HG02970 (cell line): ENCODE results near the gene PCNX1.

ENCODE experiments used
- ATAC-seq: cut with Tn5 transposase; IDR thresholded peaks from one replicate; pipeline ENCODE4 v1.9.1; 2021; ENCODE audit warnings: mild to moderate bottlenecking, moderate library complexity, moderate number of reproducible peaks; ENCODE audit not compliant: unreplicated experiment, low FRiP score

The PCNX1 gene

GRCh38 chr14:70954068-70954467, 46.8 kb downstream of the PCNX1 start:
- ATAC-seq: no peak

- no peak for ATAC-seq
Observed at GRCh38 chr14:70955543-70956480, 48.6 kb downstream of the PCNX1 start.

GRCh38 chr14:70956511-70956910, 49.3 kb downstream of the PCNX1 start:
- no peak for ATAC-seq

- no peak for ATAC-seq
Observed at GRCh38 chr14:70957710-70958109, 50.5 kb downstream of the PCNX1 start.

GRCh38 chr14:70962935-70963334, 55.7 kb downstream of the PCNX1 start:
- ATAC-seq: no peak

GRCh38 chr14:70964492-70964891, 57.2 kb downstream of the PCNX1 start:
- ATAC-seq: no peak

- no peak for ATAC-seq
Observed at GRCh38 chr14:70971560-70971959, 64.3 kb downstream of the PCNX1 start.

- no peak for ATAC-seq
Observed at GRCh38 chr14:70972107-70972976, 65.1 kb downstream of the PCNX1 start.

GRCh38 chr14:70976591-70976990, 69.3 kb downstream of the PCNX1 start:
- no peak for ATAC-seq

GRCh38 chr14:70981000-70981952, 74.0 kb downstream of the PCNX1 start:
- no peak for ATAC-seq

GRCh38 chr14:70982200-70982599, 74.9 kb downstream of the PCNX1 start:
- ATAC-seq: no peak

GRCh38 chr14:70987041-70987440, 79.8 kb downstream of the PCNX1 start:
- ATAC-seq: no peak

GRCh38 chr14:70988452-70988851, 81.2 kb downstream of the PCNX1 start:
- no peak for ATAC-seq

- ATAC-seq: no peak
Observed at GRCh38 chr14:70993931-70994330, 86.7 kb downstream of the PCNX1 start.

- ATAC-seq: no peak
Observed at GRCh38 chr14:70995211-70995610, 88.0 kb downstream of the PCNX1 start.

GRCh38 chr14:70995671-70996070, 88.4 kb downstream of the PCNX1 start:
- no peak for ATAC-seq

- no peak for ATAC-seq
Observed at GRCh38 chr14:70999117-70999516, 91.9 kb downstream of the PCNX1 start.

- no peak for ATAC-seq
Observed at GRCh38 chr14:71000091-71000490, 92.8 kb downstream of the PCNX1 start.

- no peak for ATAC-seq
Observed at GRCh38 chr14:71001742-71002141, 94.5 kb downstream of the PCNX1 start.

- no peak for ATAC-seq
Observed at GRCh38 chr14:71003156-71003555, 95.9 kb downstream of the PCNX1 start.
